T-cell (primary cell): Measurements from ENCODE around the gene C12orf76. TPM values are rescaled to one million over a fixed set of nuclear protein-coding genes. Genes with fewer than 3 reads are reported as not detected.
A peak's percentile ranks its signal among the peaks of the same experiment; 100 is the strongest.

Experiments
- ATAC-seq, 4 experiments: fragments of 200-7000 bp in 3 of 4; fragments of 150-1000 bp in 1 of 4; cut with Tn5 transposase; replicated peaks in 1 of 4; 1 replicate in 3 of 4; 2 replicates in 1 of 4; pipeline ENCODE4 v1.10.0; 2021; ENCODE audit warnings: moderate library complexity in 3 of 4, mild to moderate bottlenecking in 2 of 4, moderate number of reproducible peaks in 1 of 4
- CTCF ChIA-PET, 2 donors: fragments of 300-600 bp; sonication (Branson Sonifier 250); formaldehyde crosslinking; loops; one replicate each; lab custom pipeline; 2022; ENCODE audit warnings: antibody characterized with exemption in 2 of 2; lab: Charles Lee
- POLR2A ChIA-PET, 2 donors: fragments of 300-600 bp; sonication (Branson Sonifier 250); formaldehyde crosslinking; loops; one replicate each; lab custom pipeline; 2022; ENCODE audit warnings: antibody characterized with exemption in 2 of 2; lab: Charles Lee
- DNase-seq, 35 experiments: peaks; one replicate each; pipeline versions ENCODE4 v3.0.0 to v3.0.0-alpha.2; 2013 to 2023
- H3K27ac ChIP-seq: one replicate; pipeline ENCODE4 v1.5.1; 2013; ENCODE audit warnings: low read length
- H3K27me3 ChIP-seq, 2 experiments: replicated peaks in 1 of 2; 1 replicate in 1 of 2; 2 replicates in 1 of 2; pipeline versions ENCODE4 v1.6.1 to v1.7.0; 2013; ENCODE audit warnings: low read length in 1 of 2, mixed read lengths in 1 of 2; ENCODE audit not compliant: control insufficient read depth in 2 of 2, insufficient read depth in 2 of 2; ENCODE audit errors: extremely low read depth in 1 of 2
- H3K36me3 ChIP-seq, 2 donors: 1 replicate in 1 of 2; 2 replicates in 1 of 2; pipeline versions ENCODE4 v1.6.1 to v1.7.0; 2013; ENCODE audit warnings: low read length in 1 of 2; ENCODE audit not compliant: control insufficient read depth in 2 of 2, insufficient read depth in 1 of 2; ENCODE audit errors: extremely low read depth in 1 of 2
- H3K4me1 ChIP-seq, 2 experiments: 1 replicate in 1 of 2; 2 replicates in 1 of 2; pipeline versions ENCODE4 v1.6.1 to v1.7.0; 2013; ENCODE audit warnings: low read length in 2 of 2, mixed read lengths in 1 of 2; ENCODE audit not compliant: insufficient read depth in 2 of 2, control insufficient read depth in 1 of 2; ENCODE audit errors: extremely low read depth in 1 of 2
- H3K4me3 ChIP-seq, 2 donors: 1 replicate in 1 of 2; 2 replicates in 1 of 2; pipeline versions ENCODE4 v1.5.1 to v1.7.0; 2013; ENCODE audit warnings: mild to moderate bottlenecking in 2 of 2, low read length in 1 of 2, moderate library complexity in 1 of 2; ENCODE audit not compliant: control insufficient read depth in 1 of 2; ENCODE audit errors: extremely low read depth in 1 of 2
- H3K9me3 ChIP-seq: 2 replicates; pipeline ENCODE4 v1.7.0; 2013
- H3K27ac Mint-ChIP-seq, 2 donors: one replicate each; pipeline ENCODE4 v1.8.0; 2020 to 2021; ENCODE audit warnings: mild to moderate bottlenecking in 2 of 2, mixed read lengths in 2 of 2
- H3K27me3 Mint-ChIP-seq, 2 donors: one replicate each; pipeline ENCODE4 v1.8.0; 2021 to 2022; ENCODE audit warnings: mixed read lengths in 2 of 2
- H3K36me3 Mint-ChIP-seq: one replicate; pipeline ENCODE4 v1.8.0; 2021; ENCODE audit warnings: mixed read lengths
- H3K4me1 Mint-ChIP-seq, 3 donors: one replicate each; pipeline ENCODE4 v1.8.0; 2020 to 2022; ENCODE audit warnings: mixed read lengths in 3 of 3, mild to moderate bottlenecking in 1 of 3
- H3K4me3 Mint-ChIP-seq, 3 donors: one replicate each; pipeline ENCODE4 v1.8.0; 2020 to 2022; ENCODE audit warnings: mild to moderate bottlenecking in 3 of 3, mixed read lengths in 3 of 3, moderate library complexity in 3 of 3
- H3K9me3 Mint-ChIP-seq, 3 donors: one replicate each; pipeline ENCODE4 v1.8.0; 2020 to 2022; ENCODE audit warnings: mixed read lengths in 3 of 3
- WGBS: methylation state at CpG from one replicate; pipeline ENCODE4 v1.1.5; 2013; ENCODE audit warnings: missing lambda C conversion rate; ENCODE audit not compliant: insufficient coverage; 5-methylcytosine and 5-hydroxymethylcytosine counted together
- total RNA-seq, 35 experiments: library from RNA in 6 of 35; stranded (reverse) in 6 of 35; fragments of 120-200 nt in 1 of 35; gene quantifications; one replicate each; pipeline versions ENCODE4 v1.2.1 to v1.2.4 and lab custom pipeline; 2013 to 2026

C12orf76 gene
- total RNA-seq (10 to 100 TPM; 13.6 to 31.0 (median 28.5) TPM), total RNA-seq (lab: John Stamatoyannopoulos, UW) (3.6 to 20.2 (median 12.4) reads per million in 29 experiments)
- total RNA-seq (2013) = 26.4 TPM

DNA sequence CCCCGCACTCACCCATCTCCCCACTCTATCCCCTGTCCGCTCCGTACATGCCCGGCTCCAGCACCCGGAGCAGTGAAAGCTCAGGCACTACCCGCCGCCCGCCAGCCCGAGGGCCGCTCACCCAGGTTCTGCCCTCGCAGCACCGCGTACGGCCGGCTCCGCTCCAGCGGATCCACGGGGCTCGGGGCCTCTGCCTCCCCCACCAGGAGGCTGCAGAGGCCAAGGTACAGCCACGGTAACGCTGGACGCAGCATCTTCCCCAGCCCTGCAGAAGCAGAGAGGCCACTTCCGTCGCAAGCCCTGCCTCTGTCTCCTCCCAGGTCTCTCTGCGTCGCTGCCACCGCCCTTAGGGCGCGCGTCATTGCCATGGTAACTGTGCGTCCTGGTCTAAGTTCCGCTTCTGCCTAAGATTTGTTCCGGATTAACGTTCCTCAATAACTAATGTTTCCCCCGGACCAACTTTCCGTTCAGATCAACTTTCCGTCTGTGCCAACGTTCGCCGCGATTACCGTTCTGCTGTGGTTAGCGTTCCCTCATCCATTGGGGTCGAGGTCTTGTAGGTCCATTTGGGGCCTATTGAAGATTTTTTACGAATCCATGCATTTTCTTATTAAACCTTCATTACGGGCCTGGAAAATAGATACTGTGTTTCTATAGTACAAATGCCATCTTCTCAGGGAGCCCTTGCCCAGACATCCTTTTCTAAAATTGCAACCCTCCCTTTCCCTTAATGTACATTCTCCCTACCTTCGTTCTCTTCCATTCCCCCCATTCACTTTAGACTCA, at the start of gene C12orf76:
TSS of gene C12orf76 (minus strand) at position 281 of the 786 bp plus-strand sequence. CDS start at position 254, 27 bp downstream.
- CTCF ChIA-PET = no interaction called here

DNA sequence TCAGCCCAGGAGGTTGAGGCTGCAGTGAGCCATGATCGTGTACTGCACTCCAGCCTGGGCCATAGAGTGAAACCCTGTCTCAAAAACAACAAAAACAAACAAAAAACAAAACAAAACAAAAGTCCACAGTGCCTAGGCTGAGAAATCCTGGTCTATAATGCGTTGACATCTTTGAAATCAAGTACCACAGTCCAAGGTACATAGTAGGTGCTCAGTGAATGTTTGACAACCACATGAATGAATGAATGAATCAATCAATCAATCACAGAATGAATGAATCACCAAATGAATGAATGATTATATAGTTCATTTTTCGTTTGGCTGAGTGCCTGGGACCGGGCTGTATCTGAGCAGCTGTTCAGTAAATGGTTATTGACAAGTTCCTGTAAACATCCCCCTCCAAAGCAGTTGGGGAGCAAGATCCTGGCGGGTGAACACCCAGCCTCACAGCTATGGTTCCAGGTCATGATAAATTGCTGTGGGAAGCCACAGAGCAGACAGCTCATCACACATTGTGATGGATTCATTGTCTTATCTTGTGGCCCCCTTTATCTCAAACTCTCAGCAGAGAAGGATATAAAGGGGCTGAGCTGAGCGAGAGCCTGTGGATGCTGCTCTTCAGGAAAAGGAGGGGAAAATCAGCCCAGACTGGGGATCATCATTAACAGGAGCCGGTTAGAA, 45.4 kb upstream of the C12orf76 start:
- DNase-seq (no peak), ATAC-seq (no peak)
- no peaks in the 10 kb centered on the region for H3K4me1 ChIP-seq
- no peak overlapping the region for H3K27ac ChIP-seq
- H3K4me1 Mint-ChIP-seq = no peaks in the 10 kb centered on the region
- WGBS = 28% methylated on average over 2 of the region's 7 CpGs
- H3K36me3 ChIP-seq = no peaks in the 10 kb centered on the region
- H3K9me3 Mint-ChIP-seq = no peaks in the 10 kb centered on the region
- POLR2A ChIA-PET = interaction anchor here in 1 of 2 donors (0.6 kb wide), 1 partner anchor 1029 kb away, joined by 3 read pairs; no protein-coding TSS in a partner anchor
- H3K27ac Mint-ChIP-seq = no peak overlapping the region
- no peaks in the 10 kb centered on the region for H3K36me3 Mint-ChIP-seq
- no peak overlapping the region for H3K4me3 ChIP-seq
- H3K9me3 ChIP-seq = no peaks in the 10 kb centered on the region
- H3K4me3 Mint-ChIP-seq = no peak overlapping the region
- H3K27me3 Mint-ChIP-seq = peaks cover 8% of the 10 kb centered on the region in 2 donors
- H3K27me3 ChIP-seq = peaks cover 0 to 21% of the 10 kb centered on the region in 2 experiments
- CTCF ChIA-PET = interaction anchor here (0.6 to 1.1 kb wide), 2 partner anchors 338 to 339 kb away, joined by 3 to 4 read pairs; no protein-coding TSS in a partner anchor

More for the DNA sequence above, at the start of gene C12orf76:
- DNase-seq = peak; percentile 80 to 97 (median 88)
- no peaks in the 10 kb centered on the region for H3K9me3 ChIP-seq
- H3K27ac ChIP-seq = peak within 1 kb of the TSS; percentile 75
- H3K4me3 ChIP-seq = peak within 1 kb of the TSS; percentile 66 to 71
- ATAC-seq = peak; percentile 100
- POLR2A ChIA-PET = interaction anchor here in 1 of 2 donors (0.7 kb wide), 1 partner anchor 1413 kb away, joined by 3 read pairs; no protein-coding TSS in a partner anchor
- H3K27me3 Mint-ChIP-seq = no peaks in the 10 kb centered on the region
- H3K27me3 ChIP-seq = no peaks in the 10 kb centered on the region
- H3K4me1 Mint-ChIP-seq = peaks cover 26 to 45% (median 37%) of the 10 kb centered on the region in 3 donors
- peaks cover 18 to 22% of the 10 kb centered on the region in 2 experiments for H3K4me1 ChIP-seq
- peak within 1 kb of the TSS; percentile 95 to 96 for H3K27ac Mint-ChIP-seq
- no peaks in the 10 kb centered on the region for H3K9me3 Mint-ChIP-seq
- peaks cover 0 to 5% of the 10 kb centered on the region in 2 donors for H3K36me3 ChIP-seq
- 3% methylated on average over 36 of the region's 47 CpGs for WGBS
- H3K4me3 Mint-ChIP-seq = peak within 1 kb of the TSS; percentile 84 to 90 (median 87)
- no peaks in the 10 kb centered on the region for H3K36me3 Mint-ChIP-seq

GRCh38 chr12:110091136-110091711, 42.9 kb upstream of the C12orf76 start:
- ATAC-seq (no peak), DNase-seq (no peak)
- no peaks in the 10 kb centered on the region for H3K4me1 ChIP-seq
- CTCF ChIA-PET = interaction anchor here in 1 of 2 donors (1.1 kb wide), 1 partner anchor 11 kb away, joined by 4 read pairs; no protein-coding TSS in a partner anchor
- Mint-ChIP-seq H3K27me3 (peaks cover 6 to 8% of the 10 kb centered on the region in 2 donors), H3K4me1 (no peaks in the 10 kb centered on the region), H3K27ac (no peak overlapping the region), H3K4me3 (no peak overlapping the region), H3K9me3 (no peaks in the 10 kb centered on the region), H3K36me3 (no peaks in the 10 kb centered on the region)
- POLR2A ChIA-PET = interaction anchor here in 1 of 2 donors (0.5 kb wide), 1 partner anchor 197 kb away, joined by 4 read pairs; no protein-coding TSS in a partner anchor
- peaks cover 0 to 18% of the 10 kb centered on the region in 2 experiments for H3K27me3 ChIP-seq
- H3K27ac ChIP-seq = no peak overlapping the region
- 46% methylated on average over 2 of the region's 3 CpGs for WGBS
- H3K9me3 ChIP-seq = no peaks in the 10 kb centered on the region
- H3K36me3 ChIP-seq = no peaks in the 10 kb centered on the region
- no peak overlapping the region for H3K4me3 ChIP-seq

DNA sequence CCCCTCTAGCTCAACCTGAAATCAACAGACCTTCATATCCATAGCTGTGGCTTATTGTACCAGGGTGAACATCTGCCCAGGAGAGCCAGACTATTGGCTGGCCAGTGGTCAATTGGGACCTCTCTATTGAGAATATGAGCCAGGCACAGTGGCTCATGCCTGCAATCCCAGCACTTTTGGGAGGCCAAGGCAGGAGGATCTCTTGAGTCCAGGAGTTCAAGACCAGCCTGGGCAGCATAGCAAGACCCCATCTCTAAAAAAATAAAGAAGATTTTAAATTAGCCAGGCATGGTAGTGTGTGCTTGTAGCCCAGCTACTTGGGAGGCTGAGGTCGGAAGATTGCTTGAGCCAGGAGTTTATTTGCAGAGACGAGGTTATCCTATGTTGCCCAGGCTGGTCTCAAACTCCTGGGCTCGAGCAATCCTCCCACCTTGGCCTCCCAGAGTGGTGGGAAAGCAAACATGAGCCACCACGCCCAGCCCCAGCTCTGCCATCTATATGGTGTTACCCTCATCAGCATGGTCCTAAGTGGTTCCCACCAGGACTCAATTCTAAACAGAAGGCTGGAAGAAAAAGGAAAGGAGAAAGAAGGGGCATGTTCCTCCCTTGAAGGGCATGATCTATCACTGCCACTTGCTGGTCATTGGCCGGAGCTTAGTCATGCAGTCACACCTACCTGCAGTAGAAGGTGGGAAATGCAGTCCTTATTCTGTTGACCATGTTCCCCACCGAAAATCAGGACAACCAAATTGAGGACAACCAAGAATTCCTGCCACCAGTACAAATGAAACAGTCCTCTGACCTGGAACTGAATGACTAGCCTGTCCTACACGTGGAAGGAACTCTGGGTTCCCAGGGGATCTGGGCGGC, 42.2 kb upstream of the C12orf76 start:
- H3K9me3 ChIP-seq = no peaks in the 10 kb centered on the region
- Mint-ChIP-seq H3K27ac (no peak overlapping the region), H3K36me3 (no peaks in the 10 kb centered on the region), H3K27me3 (peaks cover 8% of the 10 kb centered on the region in 2 donors), H3K4me3 (no peak overlapping the region), H3K4me1 (no peaks in the 10 kb centered on the region), H3K9me3 (no peaks in the 10 kb centered on the region)
- 66% methylated on average over 6 of the region's 8 CpGs for WGBS
- DNase-seq (no peak), ATAC-seq (no peak)
- no peak overlapping the region for H3K27ac ChIP-seq
- H3K4me3 ChIP-seq = no peak overlapping the region
- peaks cover 0 to 18% of the 10 kb centered on the region in 2 experiments for H3K27me3 ChIP-seq
- H3K36me3 ChIP-seq = no peaks in the 10 kb centered on the region
- ChIA-PET POLR2A (no interaction called here), CTCF (interaction anchor here in 1 of 2 donors (0.9 to 1.1 kb wide), 2 partner anchors 11 kb away, joined by 4 read pairs; no protein-coding TSS in a partner anchor)
- no peaks in the 10 kb centered on the region for H3K4me1 ChIP-seq

DNA sequence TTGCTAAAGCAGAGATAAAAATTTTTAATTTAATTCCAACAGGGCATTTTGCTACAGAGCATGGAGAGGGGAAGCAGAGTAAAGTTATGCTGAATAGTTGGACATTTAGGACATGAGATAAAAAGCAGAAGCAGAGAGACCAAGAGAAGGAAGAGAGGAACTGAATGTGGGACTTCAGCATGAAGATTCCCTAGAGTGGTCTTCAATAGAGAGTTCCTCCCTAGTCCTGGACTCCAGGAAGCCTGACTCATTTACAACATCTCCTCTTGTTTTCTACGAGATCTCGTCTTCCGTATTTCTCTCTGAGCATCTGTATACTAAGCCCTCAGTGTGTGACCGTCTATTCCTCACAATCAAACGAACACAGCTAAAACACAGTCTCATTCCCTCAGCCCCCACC, 40.6 kb upstream of the C12orf76 start:
- no peaks in the 10 kb centered on the region for H3K36me3 ChIP-seq
- no peak for ATAC-seq
- no peaks in the 10 kb centered on the region for H3K9me3 ChIP-seq
- no peaks in the 10 kb centered on the region for H3K36me3 Mint-ChIP-seq
- H3K4me3 ChIP-seq = no peak overlapping the region
- no peaks in the 10 kb centered on the region for H3K9me3 Mint-ChIP-seq
- no peaks in the 10 kb centered on the region for H3K4me1 Mint-ChIP-seq
- ChIA-PET CTCF (interaction anchor here (0.6 to 0.9 kb wide), 2 partner anchors 9 to 11 kb away, joined by 3 to 8 read pairs; no protein-coding TSS in a partner anchor), POLR2A (interaction anchor here in 1 of 2 donors (0.7 kb wide), 1 partner anchor 206 kb away, joined by 4 read pairs; no protein-coding TSS in a partner anchor)
- no peak for DNase-seq
- H3K27me3 ChIP-seq = peaks cover 0 to 15% of the 10 kb centered on the region in 2 experiments
- H3K4me1 ChIP-seq = no peaks in the 10 kb centered on the region
- H3K27me3 Mint-ChIP-seq = peaks cover 8% of the 10 kb centered on the region in 2 donors
- no peak overlapping the region for H3K27ac Mint-ChIP-seq
- H3K27ac ChIP-seq = no peak overlapping the region
- no peak overlapping the region for H3K4me3 Mint-ChIP-seq
- 85% methylated on average over 5 of the region's 5 CpGs for WGBS
